Suprapubic skin (tissue), 3 donors: ENCODE results near the gene FAF2.

ENCODE experiments used
- POLR2A ChIP-seq, 2 donors: fragments of 450-650 bp; IDR thresholded peaks; one replicate each; pipeline ENCODE4 v1.6.1; 2017; ENCODE audit warnings: antibody characterized with exemption in 2 of 2, mild to moderate bottlenecking in 2 of 2, moderate library complexity in 2 of 2
- TF ChIP-seq, protein P1 (sequence below), 2 donors: fragments of 200-600 bp in 1 of 2; fragments of 450-650 bp in 1 of 2; sonication (generic) in 1 of 2; IDR thresholded peaks; one replicate each; pipeline ENCODE4 v1.5.1; 2016 to 2019; ENCODE audit warnings: antibody characterized with exemption in 2 of 2, mild to moderate bottlenecking in 1 of 2, moderate library complexity in 1 of 2

DNA sequence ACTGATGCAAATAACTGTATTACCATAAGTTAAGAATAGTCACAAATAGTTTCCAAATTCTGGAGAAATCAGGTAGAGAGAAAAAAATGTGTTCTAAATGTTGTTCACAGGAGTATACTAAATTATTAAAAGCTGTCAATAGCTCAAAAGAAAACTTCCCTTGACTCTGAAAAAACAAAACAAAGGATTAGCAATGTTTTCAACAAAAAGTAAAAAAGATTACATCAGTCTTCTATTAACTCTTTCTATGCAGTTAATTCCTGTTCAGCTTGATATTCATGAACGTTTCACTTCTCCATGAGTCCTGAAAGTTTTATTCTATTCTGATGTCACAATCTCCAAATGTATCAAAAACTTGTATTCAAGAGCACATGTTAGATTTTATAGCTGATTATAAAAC is 22.4 kb upstream of the FAF2 start:
- TF ChIP-seq, protein P1, sequence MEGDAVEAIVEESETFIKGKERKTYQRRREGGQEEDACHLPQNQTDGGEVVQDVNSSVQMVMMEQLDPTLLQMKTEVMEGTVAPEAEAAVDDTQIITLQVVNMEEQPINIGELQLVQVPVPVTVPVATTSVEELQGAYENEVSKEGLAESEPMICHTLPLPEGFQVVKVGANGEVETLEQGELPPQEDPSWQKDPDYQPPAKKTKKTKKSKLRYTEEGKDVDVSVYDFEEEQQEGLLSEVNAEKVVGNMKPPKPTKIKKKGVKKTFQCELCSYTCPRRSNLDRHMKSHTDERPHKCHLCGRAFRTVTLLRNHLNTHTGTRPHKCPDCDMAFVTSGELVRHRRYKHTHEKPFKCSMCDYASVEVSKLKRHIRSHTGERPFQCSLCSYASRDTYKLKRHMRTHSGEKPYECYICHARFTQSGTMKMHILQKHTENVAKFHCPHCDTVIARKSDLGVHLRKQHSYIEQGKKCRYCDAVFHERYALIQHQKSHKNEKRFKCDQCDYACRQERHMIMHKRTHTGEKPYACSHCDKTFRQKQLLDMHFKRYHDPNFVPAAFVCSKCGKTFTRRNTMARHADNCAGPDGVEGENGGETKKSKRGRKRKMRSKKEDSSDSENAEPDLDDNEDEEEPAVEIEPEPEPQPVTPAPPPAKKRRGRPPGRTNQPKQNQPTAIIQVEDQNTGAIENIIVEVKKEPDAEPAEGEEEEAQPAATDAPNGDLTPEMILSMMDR (IDR thresholded peaks at IDR 0.05): no peak
- no peak for TF ChIP-seq POLR2A (IDR thresholded peaks at IDR 0.05)
